T-helper 1 cell treated with Interleukin-12 subunit alpha and Interleukin-12 subunit beta and Interleukin-4 antibody, amounts not matched to agents 30 μg/mL and 1 μg/mL, for 36 hours (primary cell): ENCODE results near the gene TMED6.
A peak's percentile ranks its signal among the peaks of the same experiment; 100 is the strongest.

ENCODE experiments used
- H3K27ac Mint-ChIP-seq: one replicate; pipeline ENCODE4 v1.8.0; 2021; ENCODE audit warnings: mild to moderate bottlenecking, mixed read lengths
- H3K27me3 Mint-ChIP-seq: one replicate; pipeline ENCODE4 v1.8.0; 2021; ENCODE audit warnings: low read depth, mixed read lengths
- H3K36me3 Mint-ChIP-seq: one replicate; pipeline ENCODE4 v1.8.0; 2021; ENCODE audit warnings: low read depth, mixed read lengths
- H3K4me1 Mint-ChIP-seq: one replicate; pipeline ENCODE4 v1.8.0; 2021; ENCODE audit warnings: low read depth, mixed read lengths
- H3K4me3 Mint-ChIP-seq: one replicate; pipeline ENCODE4 v1.8.0; 2021; ENCODE audit warnings: mild to moderate bottlenecking, moderate library complexity, mixed read lengths
- H3K9me3 Mint-ChIP-seq: one replicate; pipeline ENCODE4 v1.8.0; 2021; ENCODE audit warnings: mixed read lengths

The TMED6 gene

DNA sequence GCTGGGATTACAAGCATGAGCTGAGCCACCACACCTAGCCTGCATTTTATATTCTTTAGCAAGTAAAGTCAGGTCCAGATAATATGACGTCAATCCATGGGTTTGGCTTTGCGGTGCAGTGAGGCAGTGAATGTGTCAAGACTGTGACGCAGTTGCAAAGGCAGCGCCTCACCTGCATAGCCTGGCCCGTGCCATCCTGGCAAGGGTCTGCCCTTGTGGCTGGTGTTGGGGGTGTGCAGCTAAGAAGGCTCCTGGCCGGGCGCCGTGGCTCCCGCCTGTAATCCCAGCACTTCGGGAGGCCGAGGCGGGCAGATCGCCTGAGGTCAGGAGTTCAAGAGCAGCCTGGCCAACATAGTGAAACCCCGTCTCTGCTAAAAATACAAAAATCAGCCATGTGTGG, 28.2 kb downstream of the TMED6 start:
- peaks cover 26% of the 10 kb centered on the region for H3K36me3 Mint-ChIP-seq
- H3K27me3 Mint-ChIP-seq = no peaks in the 10 kb centered on the region
- H3K9me3 Mint-ChIP-seq = no peaks in the 10 kb centered on the region
- no peak overlapping the region for H3K27ac Mint-ChIP-seq
- no peak overlapping the region for H3K4me3 Mint-ChIP-seq
- peaks cover 15% of the 10 kb centered on the region for H3K4me1 Mint-ChIP-seq

DNA sequence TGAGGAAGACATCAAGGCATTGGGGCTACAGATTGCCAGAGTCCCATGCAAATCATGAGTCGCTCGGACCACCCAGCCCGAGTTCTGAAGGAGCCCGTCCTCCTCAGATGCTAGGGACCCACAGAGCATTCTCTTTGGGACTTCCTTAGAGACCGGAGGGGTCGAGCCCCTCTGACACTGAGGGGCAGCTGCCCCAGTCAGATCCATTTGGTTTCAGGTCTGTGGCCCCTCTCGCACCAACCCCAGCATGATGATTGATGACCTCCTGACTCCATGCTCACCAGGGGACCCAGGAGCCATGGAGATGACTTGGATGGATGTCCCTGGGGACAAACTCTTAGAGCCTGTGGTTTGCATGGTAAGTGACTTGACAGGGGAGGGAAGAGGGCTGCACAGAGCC, 29.2 kb downstream of the TMED6 start:
- no peaks in the 10 kb centered on the region for H3K27me3 Mint-ChIP-seq
- H3K4me3 Mint-ChIP-seq = no peak overlapping the region
- H3K36me3 Mint-ChIP-seq = peaks cover 27% of the 10 kb centered on the region
- H3K9me3 Mint-ChIP-seq = no peaks in the 10 kb centered on the region
- H3K4me1 Mint-ChIP-seq = peaks cover 13% of the 10 kb centered on the region
- H3K27ac Mint-ChIP-seq = no peak overlapping the region

DNA sequence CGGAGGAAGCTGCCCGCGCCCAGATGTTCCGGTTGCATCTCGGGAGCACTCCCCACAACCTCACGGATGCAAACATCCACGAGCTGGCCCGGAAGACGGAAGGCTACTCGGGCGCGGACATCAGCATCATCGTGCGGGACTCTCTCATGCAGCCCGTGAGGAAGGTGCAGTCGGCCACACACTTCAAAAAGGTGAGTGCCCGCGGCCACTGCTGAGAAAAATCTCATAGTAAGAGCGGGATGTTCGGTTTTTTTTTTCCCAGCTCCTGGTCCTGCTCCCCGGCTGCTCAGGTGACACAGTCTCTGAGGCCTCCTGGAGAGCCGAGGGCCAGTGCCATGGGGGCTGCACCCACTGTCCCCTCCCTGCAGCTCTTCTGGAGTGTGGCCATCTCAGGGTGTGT, 30.5 kb downstream of the TMED6 start:
- Mint-ChIP-seq H3K36me3 (peaks cover 32% of the 10 kb centered on the region), H3K4me3 (no peak overlapping the region), H3K9me3 (no peaks in the 10 kb centered on the region), H3K27me3 (no peaks in the 10 kb centered on the region), H3K4me1 (peaks cover 7% of the 10 kb centered on the region), H3K27ac (no peak overlapping the region)

DNA sequence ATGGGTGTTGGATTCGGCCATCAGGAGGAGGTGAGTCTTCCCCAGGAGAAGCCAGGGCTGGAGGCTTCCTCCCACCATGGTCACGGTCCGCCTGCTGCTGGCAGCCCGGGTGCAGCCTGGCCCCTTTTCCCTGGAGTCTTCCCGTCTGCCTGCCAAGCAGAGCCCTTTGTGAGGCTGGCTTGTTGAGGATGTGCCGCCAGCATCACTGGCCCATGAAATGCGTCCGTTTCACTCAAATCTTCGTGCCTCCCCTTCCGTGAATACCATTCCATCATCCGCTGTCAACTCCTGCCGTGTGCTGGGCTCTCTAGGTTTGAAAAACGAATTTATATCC, 30.9 kb downstream of the TMED6 start:
- no peak overlapping the region for H3K4me3 Mint-ChIP-seq
- H3K27ac Mint-ChIP-seq = no peak overlapping the region
- peaks cover 35% of the 10 kb centered on the region for H3K36me3 Mint-ChIP-seq
- no peaks in the 10 kb centered on the region for H3K9me3 Mint-ChIP-seq
- H3K27me3 Mint-ChIP-seq = no peaks in the 10 kb centered on the region
- H3K4me1 Mint-ChIP-seq = peaks cover 3% of the 10 kb centered on the region

DNA sequence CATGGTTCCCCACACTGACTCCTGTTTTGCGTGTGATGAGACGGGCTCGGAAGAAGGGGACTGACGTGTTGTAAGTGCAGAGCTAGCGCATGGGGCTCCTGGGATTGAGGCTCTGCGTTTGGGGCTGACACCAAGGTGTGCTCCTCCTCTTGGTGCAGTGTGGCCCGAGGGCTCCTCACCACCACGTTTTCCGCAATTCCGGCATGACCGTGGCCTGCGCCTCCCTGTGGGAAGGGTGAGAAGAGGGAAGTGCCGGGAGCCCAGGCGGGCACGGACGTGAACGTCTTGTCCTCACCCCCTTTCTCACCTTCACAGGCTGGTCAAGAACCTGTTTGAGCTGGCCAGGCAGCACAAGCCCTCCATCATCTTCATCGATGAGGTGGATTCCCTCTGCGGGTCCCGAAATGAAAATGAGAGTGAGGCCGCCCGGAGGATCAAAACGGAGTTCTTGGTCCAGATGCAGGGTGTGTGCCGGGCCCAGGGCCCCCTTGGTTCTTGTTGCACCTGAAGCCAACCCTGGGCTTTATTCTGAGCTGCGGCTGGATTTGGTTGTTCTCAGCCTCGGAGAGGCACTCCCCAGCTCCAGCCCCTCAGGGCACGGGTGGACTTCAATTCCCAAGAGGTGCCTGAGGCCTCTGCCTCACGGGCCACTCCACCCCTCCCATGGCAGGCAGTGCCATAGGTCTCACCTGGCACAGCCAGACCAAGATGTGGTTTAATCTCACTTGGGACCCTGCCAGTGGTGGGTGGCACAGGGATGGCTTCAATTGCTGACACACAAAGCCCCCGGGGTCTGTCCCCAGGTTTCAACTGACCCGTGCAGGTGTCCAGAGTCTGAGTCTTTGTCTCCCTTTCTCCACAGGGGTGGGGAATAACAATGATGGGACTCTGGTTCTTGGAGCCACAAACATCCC, 31.5 kb downstream of the TMED6 start:
- Mint-ChIP-seq H3K4me1 (no peaks in the 10 kb centered on the region), H3K36me3 (peaks cover 38% of the 10 kb centered on the region), H3K4me3 (no peak overlapping the region), H3K9me3 (no peaks in the 10 kb centered on the region), H3K27ac (no peak overlapping the region), H3K27me3 (no peaks in the 10 kb centered on the region)

DNA sequence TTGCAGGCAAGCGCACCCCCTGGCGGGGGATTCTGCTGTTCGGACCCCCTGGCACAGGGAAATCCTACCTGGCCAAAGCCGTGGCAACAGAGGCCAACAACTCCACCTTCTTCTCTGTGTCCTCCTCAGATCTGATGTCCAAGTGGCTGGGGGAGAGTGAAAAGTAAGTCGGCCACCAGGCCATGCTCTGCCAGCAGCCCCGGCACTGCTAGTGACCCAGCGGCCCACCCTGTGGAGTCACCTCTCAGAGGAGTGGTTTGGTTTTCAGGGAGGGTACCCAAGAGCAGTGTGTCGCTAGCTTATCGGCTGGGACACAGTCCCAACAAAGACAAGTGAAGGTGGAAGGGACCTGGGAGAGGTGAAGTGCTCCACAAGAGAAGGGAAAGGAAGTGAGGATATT, 32.2 kb downstream of the TMED6 start:
- H3K36me3 Mint-ChIP-seq = peaks cover 40% of the 10 kb centered on the region
- H3K4me1 Mint-ChIP-seq = no peaks in the 10 kb centered on the region
- H3K27me3 Mint-ChIP-seq = no peaks in the 10 kb centered on the region
- no peak overlapping the region for H3K27ac Mint-ChIP-seq
- no peaks in the 10 kb centered on the region for H3K9me3 Mint-ChIP-seq
- no peak overlapping the region for H3K4me3 Mint-ChIP-seq

DNA sequence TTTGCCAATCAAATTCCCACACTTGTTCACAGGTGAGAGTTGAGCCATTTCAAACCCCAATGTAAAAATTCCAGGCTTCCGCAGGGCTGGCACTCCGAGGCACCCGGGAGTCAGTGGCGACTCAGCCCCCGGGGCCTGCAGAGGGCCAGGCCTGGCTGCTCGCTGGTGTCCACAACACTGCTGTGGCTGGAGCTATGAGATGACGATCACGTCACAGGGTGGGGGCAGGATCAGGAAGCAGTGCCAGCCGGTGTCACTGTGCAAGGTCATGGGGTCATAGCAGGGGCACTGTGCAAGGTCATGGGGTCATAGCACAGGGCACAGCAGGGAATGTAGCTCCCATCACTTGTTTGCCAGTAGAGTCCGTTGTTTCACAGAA, 32.7 kb downstream of the TMED6 start:
- H3K4me1 Mint-ChIP-seq = no peaks in the 10 kb centered on the region
- H3K9me3 Mint-ChIP-seq = no peaks in the 10 kb centered on the region
- H3K27me3 Mint-ChIP-seq = no peaks in the 10 kb centered on the region
- H3K27ac Mint-ChIP-seq = no peak overlapping the region
- H3K4me3 Mint-ChIP-seq = no peak overlapping the region
- peaks cover 41% of the 10 kb centered on the region for H3K36me3 Mint-ChIP-seq

DNA sequence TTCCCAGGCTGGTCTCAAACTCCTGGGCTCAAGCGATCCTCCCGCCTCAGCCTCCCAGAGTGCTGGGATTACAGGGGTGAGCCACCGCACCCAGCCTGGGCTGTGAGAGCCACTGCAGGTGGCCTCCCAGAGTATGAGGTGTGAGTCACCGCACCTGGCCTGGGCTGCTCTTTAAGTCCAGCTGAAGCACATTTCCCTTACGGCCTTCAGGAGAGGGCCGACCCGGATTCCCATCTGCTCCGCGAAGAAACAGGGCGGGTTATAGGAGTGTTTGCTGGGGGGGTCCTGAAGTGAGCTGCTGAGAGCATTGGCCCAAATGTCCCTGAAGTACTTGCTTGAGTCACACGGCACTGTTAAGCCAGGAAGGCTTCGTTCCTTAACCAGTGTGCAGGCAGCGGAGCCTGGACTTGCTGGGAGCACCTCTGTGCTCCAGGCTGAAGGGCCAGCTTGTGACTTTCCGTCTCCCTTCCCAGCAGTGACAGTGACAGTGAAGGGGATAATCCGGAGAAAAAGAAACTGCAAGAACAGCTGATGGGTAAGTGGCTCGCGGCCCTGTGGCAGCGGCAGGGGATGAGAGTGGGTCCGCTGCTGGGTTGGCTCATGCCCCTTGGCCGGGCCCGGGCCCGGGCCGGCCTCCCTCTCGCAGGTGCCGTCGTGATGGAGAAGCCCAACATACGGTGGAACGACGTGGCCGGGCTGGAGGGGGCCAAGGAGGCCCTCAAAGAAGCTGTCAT, 33.2 kb downstream of the TMED6 start:
- H3K4me1 Mint-ChIP-seq = peaks cover 5% of the 10 kb centered on the region
- no peaks in the 10 kb centered on the region for H3K9me3 Mint-ChIP-seq
- no peak overlapping the region for H3K27ac Mint-ChIP-seq
- peaks cover 45% of the 10 kb centered on the region for H3K36me3 Mint-ChIP-seq
- H3K4me3 Mint-ChIP-seq = no peak overlapping the region
- no peaks in the 10 kb centered on the region for H3K27me3 Mint-ChIP-seq

DNA sequence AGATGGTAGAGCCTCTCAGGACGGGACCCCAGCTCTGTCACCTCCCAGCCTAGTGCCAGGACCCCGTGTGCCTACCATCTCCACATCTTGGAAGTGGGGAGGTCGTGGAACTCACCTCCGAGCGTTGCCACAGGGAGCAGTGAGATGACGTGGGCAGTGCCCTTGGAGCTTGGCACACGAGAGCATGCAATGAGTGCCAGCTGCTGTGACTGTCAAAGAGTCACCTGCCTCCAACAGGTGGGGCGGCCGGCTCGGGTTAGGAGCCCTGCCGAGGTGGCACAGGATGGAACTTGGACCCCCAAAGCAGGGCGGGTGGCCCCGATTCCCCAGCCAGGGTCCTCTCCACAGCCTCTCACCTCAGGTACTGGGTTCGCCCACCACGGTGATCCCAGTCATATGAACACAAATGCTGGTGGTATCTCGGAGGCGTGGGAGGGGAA, 35.0 kb downstream of the TMED6 start:
- H3K27me3 Mint-ChIP-seq = no peaks in the 10 kb centered on the region
- H3K36me3 Mint-ChIP-seq = peaks cover 41% of the 10 kb centered on the region
- H3K9me3 Mint-ChIP-seq = no peaks in the 10 kb centered on the region
- H3K4me3 Mint-ChIP-seq = no peak overlapping the region
- no peak overlapping the region for H3K27ac Mint-ChIP-seq
- peaks cover 14% of the 10 kb centered on the region for H3K4me1 Mint-ChIP-seq

DNA sequence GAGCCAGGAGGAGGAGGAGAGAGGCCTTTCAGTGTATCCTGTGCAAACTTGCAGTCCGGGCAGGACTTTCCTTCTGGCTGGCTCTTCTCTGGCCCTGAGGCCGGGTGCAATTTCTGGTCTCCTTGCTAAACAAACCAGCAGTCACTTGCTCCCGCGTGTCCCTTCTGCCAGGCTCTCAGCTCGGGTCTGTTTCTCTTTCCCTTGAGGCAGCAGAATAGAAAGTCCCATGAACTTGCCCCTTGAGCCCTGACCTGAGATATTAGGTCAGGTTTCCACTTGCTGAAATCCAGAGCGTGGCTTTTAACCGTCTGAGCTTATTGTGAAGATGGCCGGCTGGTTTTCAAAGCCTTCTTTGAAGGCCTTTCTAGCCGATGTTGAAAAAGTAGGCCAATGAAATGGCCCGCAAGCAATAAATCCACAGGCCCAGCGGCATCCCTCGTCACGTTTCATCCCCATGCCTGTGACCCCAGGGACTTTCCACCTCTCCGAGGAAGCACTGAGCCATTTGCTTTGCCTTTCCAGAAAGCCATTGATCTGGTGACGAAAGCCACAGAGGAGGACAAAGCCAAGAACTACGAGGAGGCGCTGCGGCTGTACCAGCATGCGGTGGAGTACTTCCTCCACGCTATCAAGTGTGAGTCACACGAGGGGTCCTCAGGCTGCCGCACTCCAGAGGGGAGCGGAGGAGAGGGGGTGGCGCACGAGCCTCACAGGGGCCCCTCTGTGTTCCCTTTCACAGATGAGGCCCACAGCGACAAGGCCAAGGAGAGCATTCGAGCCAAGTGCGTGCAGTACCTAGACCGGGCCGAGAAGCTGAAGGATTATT, 35.9 kb downstream of the TMED6 start:
- H3K27ac Mint-ChIP-seq = no peak overlapping the region
- H3K27me3 Mint-ChIP-seq = no peaks in the 10 kb centered on the region
- H3K4me1 Mint-ChIP-seq = peaks cover 15% of the 10 kb centered on the region
- peaks cover 33% of the 10 kb centered on the region for H3K36me3 Mint-ChIP-seq
- no peak overlapping the region for H3K4me3 Mint-ChIP-seq
- H3K9me3 Mint-ChIP-seq = no peaks in the 10 kb centered on the region

DNA sequence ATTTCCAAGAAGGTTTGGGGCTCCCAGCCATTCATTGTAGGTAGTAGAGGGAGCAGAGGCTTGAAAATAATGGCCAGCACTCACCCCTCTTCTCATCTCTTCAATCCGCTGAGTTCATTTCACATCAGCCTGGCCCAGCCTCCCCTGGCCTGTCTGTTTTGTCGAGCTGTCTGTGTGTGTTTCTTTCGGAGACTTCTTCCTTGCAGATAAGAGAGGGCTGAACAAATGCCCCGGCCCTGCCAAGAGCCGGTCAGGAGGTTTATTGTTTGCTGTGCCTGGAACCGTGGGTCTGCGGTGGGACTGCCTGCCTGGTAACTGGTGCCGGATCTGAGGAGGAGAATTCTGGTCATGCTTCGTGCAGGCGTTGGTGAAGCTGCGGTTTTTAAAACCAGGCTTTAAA, 37.1 kb downstream of the TMED6 start:
- no peak overlapping the region for H3K4me3 Mint-ChIP-seq
- H3K9me3 Mint-ChIP-seq = no peaks in the 10 kb centered on the region
- H3K27ac Mint-ChIP-seq = no peak overlapping the region
- H3K36me3 Mint-ChIP-seq = peaks cover 31% of the 10 kb centered on the region
- peaks cover 19% of the 10 kb centered on the region for H3K4me1 Mint-ChIP-seq
- no peaks in the 10 kb centered on the region for H3K27me3 Mint-ChIP-seq

DNA sequence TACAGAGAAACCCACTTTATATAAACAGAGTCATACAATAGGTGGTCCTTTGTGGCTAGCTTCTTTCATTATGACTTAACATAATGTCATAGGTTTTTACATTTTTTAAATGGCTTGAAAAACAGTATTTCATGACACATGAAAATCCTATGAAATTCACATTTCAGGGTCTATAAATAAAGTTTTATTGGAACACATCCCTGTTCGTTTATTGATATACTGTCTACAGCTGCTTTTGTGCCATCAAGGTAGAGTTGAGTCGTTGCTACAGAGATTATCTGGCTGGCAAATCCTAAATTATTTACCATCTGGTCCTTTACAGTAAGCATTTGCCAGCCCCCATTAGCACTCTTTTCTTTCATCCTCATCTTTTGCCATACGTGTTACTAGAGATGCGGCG, 38.1 kb downstream of the TMED6 start:
- peaks cover 25% of the 10 kb centered on the region for H3K36me3 Mint-ChIP-seq
- H3K9me3 Mint-ChIP-seq = no peaks in the 10 kb centered on the region
- H3K27ac Mint-ChIP-seq = peak overlapping the region; percentile 55
- H3K4me3 Mint-ChIP-seq = peak overlapping the region; percentile 68
- H3K27me3 Mint-ChIP-seq = no peaks in the 10 kb centered on the region
- H3K4me1 Mint-ChIP-seq = peaks cover 19% of the 10 kb centered on the region

DNA sequence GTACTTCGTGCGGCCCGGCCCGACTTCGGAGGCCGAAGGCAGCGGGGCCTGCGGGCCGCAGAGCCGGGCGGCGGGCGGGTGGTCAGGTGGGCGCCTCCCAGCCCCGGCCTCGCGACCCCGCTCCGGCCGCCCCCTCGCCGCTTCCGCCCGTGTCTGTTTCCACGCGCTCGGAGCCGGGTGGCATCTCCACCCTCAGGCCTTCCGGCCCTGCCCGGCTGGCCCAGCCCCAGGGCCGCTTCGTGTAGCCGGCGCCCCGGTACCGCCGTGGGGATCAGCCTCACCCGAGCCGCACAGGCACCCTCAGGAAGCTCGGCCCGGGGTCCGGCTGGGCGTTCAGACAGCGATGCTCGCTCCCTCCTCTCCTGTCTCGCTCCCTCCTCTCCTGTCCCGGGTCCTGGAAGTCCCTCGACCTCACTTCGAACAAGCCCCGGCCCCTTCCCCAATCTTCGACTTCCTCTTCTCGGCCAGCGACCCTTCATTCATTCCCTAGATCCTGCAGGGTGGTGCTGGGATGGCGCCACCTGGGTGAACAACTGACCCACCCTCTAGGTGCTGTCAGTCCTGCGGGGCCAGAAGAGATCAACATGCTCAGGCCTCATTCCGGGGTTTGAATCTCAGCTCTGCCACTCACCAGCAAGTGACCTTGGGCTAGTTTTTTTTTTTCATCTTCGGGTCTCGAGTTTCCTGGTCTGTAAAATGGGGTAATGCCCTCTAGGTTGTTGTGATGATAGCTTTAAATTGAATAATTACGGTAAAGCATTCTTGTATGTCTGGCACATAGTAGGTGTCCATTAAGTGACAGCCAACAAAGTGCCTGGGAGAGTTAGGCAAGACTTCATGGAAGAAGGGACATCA, 39.8 kb downstream of the TMED6 start:
- H3K27me3 Mint-ChIP-seq = no peaks in the 10 kb centered on the region
- H3K4me1 Mint-ChIP-seq = peaks cover 24% of the 10 kb centered on the region
- H3K9me3 Mint-ChIP-seq = no peaks in the 10 kb centered on the region
- peaks cover 23% of the 10 kb centered on the region for H3K36me3 Mint-ChIP-seq
- peak overlapping the region; percentile 96 for H3K27ac Mint-ChIP-seq
- peak overlapping the region; percentile 100 for H3K4me3 Mint-ChIP-seq
